ENCODE data around the gene OBSCN.

OBSCN gene

GRCh38 chr1:228311091-228311490 lies 103.2 kb downstream of the OBSCN start:
- no peak for DNase-seq

GRCh38 chr1:228312136-228312764 lies 104.4 kb downstream of the OBSCN start:
- DNase-seq = no peak

- DNase-seq = no peak
These were observed 105.9 kb downstream of the OBSCN start for GRCh38 chr1:228313536-228314277.

GRCh38 chr1:228314315-228314657 lies 106.4 kb downstream of the OBSCN start:
- DNase-seq = no peak

GRCh38 chr1:228314658-228315483 lies 107.0 kb downstream of the OBSCN start:
- DNase-seq = no peak

- DNase-seq = no peak
These were observed 107.7 kb downstream of the OBSCN start for GRCh38 chr1:228315484-228315944.

- no peak for DNase-seq
These were observed 108.2 kb downstream of the OBSCN start for GRCh38 chr1:228315945-228316588.

- DNase-seq = no peak
These were observed 108.9 kb downstream of the OBSCN start for GRCh38 chr1:228316589-228317387.

- no peak for DNase-seq
These were observed 109.6 kb downstream of the OBSCN start for GRCh38 chr1:228317411-228317828.

- no peak for DNase-seq
These were observed 110.3 kb downstream of the OBSCN start for GRCh38 chr1:228317891-228318810.

- DNase-seq = no peak
These were observed 111.0 kb downstream of the OBSCN start for GRCh38 chr1:228318823-228319241.

GRCh38 chr1:228319352-228320088 lies 111.7 kb downstream of the OBSCN start:
- no peak for DNase-seq

GRCh38 chr1:228320394-228320793 lies 112.5 kb downstream of the OBSCN start:
- DNase-seq = no peak

GRCh38 chr1:228321435-228321834 lies 113.6 kb downstream of the OBSCN start:
- no peak for DNase-seq

GRCh38 chr1:228321895-228322294 lies 114.1 kb downstream of the OBSCN start:
- DNase-seq = no peak

- no peak for DNase-seq
These were observed 115.6 kb downstream of the OBSCN start for GRCh38 chr1:228323401-228323800.

GRCh38 chr1:228325267-228325666 lies 117.4 kb downstream of the OBSCN start:
- DNase-seq = no peak

GRCh38 chr1:228329887-228330286 lies 122.0 kb downstream of the OBSCN start:
- no peak for DNase-seq

GRCh38 chr1:228332797-228333738 lies 125.2 kb downstream of the OBSCN start:
- DNase-seq = no peak
